NCI-H2081 (cell line): Measurements from ENCODE around the gene CALCOCO1.
A peak's percentile ranks its signal among the peaks of the same experiment; 100 is the strongest.
"Not testable (repeated sequence)": the region's sequence is repeated elsewhere in the genome, so short reads cannot be mapped to it uniquely, and the experiment has no call there.

ENCODE experiments used
- DNase-seq, 2 experiments: peaks; one replicate each; lab custom pipeline; 2025; lab: John Stamatoyannopoulos, UW

The CALCOCO1 gene

GRCh38 chr12:53733807-53734200 lies 6.6 kb upstream of the CALCOCO1 start:
- DNase-seq, result no peak

DNA sequence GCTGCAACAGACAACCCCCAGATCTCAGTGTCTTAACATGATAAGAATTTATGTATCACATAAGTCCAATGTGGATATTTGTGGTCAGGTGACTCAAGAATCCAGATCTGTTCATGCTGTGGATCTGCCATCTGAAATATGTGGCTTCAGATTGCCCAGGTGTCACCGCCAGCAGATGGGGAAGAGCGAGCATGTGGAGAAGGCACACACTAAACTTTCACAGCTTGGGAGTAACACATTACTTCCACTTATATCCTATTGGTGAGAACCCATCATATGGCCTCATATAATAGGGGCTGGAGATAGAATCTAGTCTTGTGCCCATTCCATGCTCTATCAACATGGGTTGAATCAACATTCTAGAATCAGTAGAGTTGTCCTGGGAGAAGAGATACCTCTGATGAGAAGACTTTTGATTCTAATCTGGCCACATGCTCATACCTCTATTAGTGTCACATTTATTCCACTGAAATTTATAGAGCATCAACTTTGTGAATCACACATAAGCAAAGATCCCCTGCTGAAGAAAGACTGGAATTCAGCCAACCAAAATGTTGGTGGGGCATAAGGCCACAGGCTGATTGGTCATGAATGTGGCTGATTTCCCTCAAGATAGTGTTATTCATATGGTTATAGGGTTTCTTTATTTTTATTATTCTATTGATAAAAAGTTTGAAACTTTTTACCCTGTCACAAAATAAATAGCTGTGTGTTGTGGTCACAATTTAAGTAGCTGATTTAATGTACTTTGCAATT lies 6.0 kb upstream of the CALCOCO1 start:
- no peak for DNase-seq

- DNase-seq, result no peak
These were observed 2.4 kb upstream of the CALCOCO1 start for GRCh38 chr12:53729644-53730043.

DNA sequence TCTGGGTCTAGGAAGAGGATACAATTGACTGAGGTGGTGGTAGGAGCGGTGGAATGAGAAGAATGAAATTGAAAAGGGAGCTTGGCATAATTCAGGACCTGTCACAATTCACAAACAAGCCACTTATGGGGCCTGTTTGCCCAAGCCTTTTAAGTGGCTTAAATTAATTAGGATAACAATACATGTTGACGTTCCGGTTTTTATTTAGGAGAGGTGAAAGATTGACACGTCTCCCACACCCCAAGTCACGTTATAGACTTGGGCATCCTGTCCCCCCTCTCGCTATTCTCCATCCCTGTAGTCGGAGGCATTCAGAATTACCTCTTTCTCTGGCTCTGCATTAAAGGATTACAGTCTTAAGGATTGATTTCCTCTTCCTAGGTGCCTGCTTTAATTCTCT lies 954 bp upstream of the CALCOCO1 start:
- DNase-seq, result no peak

DNA sequence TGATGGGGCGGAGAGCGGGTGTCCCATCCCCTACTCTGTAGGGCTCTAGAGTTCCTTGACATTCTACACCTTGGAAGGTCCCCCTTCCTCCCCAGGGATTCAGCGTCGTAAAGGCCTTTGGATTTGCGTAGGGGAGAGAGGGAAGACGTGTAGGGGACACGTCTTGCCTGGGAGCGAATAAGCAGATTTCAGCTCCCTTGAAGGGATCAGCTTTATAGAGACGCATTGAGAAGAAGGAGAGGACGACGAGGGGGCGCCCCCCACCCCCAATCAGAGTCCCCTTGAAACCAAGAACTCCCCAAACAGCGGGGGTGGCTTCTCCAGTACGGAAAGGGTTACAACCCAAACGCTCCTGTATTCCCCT lies 324 bp downstream of the CALCOCO1 start:
- DNase-seq, result no peak

- DNase-seq, result no peak
These were observed 911 bp downstream of the CALCOCO1 start for GRCh38 chr12:53726341-53726740.

- DNase-seq, result no peak
These were observed 1.4 kb downstream of the CALCOCO1 start for GRCh38 chr12:53725824-53726223.

DNA sequence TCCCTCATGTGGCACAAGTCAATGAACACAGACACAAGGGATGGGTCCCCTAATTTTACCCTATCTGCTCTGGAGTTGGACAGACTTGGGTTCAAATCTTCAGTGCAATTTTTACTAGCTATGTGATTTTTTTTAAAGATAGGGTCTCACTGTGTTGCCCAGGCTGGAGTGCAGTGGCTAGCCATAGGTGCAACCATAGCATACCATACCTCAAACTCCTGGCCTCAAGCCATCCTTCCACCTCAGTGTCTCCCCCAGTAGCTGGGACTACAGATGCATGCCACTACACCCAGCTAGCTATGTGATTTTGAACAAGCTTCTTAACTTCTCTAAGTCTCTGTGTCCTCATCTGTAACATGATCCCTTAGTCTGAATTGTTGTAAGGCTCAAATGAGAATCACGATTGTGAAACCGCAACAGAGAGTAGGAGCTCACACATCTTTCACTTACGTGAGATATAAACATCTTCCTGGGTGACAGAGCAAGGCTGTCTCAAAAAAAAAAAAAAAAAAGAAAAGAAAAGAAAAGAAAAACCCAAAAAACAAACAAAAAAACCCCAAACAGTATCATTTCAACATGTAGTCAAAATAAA lies 4.7 kb downstream of the CALCOCO1 start:
- DNase-seq, result no peak

DNA sequence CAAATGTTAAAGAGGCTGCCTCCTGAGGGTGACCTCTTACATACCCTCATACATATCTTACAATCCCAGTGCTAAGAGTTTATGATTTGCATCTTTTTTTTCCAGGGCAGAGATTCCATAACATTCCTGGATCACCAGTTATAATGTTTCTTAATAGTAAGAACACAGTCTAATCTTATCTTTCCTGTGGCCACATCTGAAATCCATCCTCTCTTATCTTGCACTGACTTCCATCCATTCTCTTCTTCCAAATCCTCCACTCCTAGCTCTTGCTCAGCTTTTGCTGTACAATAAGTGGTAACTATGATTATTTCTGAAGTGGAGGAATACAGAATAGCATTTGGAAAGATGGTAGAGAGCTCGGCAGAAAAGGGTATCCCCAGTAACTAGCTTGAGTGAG lies 6.3 kb downstream of the CALCOCO1 start:
- DNase-seq, result no peak

- no peak for DNase-seq
These were observed 7.6 kb downstream of the CALCOCO1 start for GRCh38 chr12:53719649-53720048.

DNA sequence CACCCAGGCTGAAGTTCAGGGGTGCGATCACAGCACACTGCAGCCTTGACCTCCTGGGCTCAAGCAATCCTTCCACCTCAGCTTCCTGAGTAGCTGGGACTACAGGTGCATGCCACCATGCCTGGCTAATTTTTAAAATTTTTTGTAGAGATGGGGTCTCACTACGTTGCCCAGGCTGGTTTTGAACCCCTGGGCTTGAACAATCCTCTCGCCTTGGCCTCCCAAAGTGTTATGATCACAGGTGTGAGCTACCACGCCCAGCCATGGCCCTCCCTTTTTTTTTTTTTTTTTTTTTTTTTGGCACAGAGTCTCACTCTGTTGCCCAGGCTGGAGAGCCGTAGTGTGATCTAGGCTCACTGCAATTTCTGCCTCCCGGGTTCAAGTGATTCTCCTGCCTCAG lies 8.7 kb downstream of the CALCOCO1 start:
- DNase-seq, result not testable (repeated sequence)

- no peak for DNase-seq
These were observed 9.9 kb downstream of the CALCOCO1 start for GRCh38 chr12:53717319-53717718.

- no peak for DNase-seq
These were observed 13.2 kb downstream of the CALCOCO1 start for GRCh38 chr12:53714004-53714403.

DNA sequence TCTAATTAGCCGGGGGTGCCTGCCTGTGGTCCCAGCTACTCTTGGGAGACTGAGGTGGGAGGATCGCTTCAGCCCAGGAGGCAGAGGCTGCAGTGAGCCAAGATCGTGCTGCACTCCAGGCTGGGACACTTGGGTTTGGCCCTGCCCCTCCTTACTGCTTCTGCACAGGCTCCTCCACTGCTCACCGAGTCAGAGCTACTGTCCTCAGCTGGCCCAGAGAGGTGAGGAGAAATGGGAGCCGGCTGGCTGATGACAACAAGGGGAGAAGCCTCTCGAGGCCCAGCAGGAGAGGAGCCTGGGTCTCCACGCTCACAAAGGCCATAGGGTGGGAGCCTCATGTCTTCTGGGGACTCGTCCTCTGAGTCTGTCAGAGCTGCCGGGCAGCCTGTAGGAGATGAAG lies 13.7 kb downstream of the CALCOCO1 start:
- DNase-seq, result no peak

GRCh38 chr12:53712059-53712643 lies 15.1 kb downstream of the CALCOCO1 start:
- no peak for DNase-seq

- no peak for DNase-seq
These were observed 17.2 kb downstream of the CALCOCO1 start for GRCh38 chr12:53710091-53710490.

GRCh38 chr12:53709671-53710070 lies 17.6 kb downstream of the CALCOCO1 start:
- DNase-seq, result no peak

- no peak for DNase-seq
These were observed 21.2 kb downstream of the CALCOCO1 start for GRCh38 chr12:53706080-53706479.

GRCh38 chr12:53703756-53704155 lies 23.5 kb downstream of the CALCOCO1 start:
- DNase-seq, result no peak

- DNase-seq, result peak; percentile 59 to 66
These were observed 25.6 kb downstream of the CALCOCO1 start for GRCh38 chr12:53701518-53702264.

GRCh38 chr12:53700567-53700966 lies 26.7 kb downstream of the CALCOCO1 start:
- DNase-seq, result no peak

- no peak for DNase-seq
These were observed 27.6 kb downstream of the CALCOCO1 start for GRCh38 chr12:53699678-53700025.
